Measurements from ENCODE around the gene CEBPE. TPM values are rescaled to one million over a fixed set of nuclear protein-coding genes. Genes with fewer than 3 reads are reported as not detected.

The CEBPE gene
- total RNA-seq, 1 experiment from 2014 or later: not detected

DNA sequence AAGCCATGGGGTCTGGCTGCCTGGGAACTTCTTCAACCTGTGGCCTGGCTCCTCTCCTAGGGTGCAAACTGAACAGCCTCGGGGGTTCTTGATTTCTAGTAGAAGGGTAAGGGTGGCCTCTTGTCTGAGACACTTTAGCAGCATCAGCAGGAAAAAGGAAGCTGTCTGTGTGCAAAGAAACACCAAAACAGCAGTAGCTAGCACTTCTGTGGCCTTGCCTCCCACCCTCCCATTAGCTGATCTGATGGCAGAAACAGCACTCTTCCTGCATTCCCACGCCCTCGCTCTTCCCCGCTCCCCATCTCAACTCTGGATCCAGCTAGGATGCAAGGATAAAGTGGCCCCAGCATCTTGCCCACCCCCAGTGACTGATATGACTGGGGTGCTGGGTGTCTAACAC is 43.7 kb upstream of the CEBPE start:
- CTCF ChIA-PET: no interaction called here
- Mint-ChIP-seq H3K9me3 (ENCODE audit: unreplicated experiment) (no peaks in the 10 kb centered on the region), H3K27ac (ENCODE audit: unreplicated experiment) (no peak overlapping the region), H3K4me1 (ENCODE audit: low read depth, unreplicated experiment) (peaks cover 25% of the 10 kb centered on the region), H3K4me3 (ENCODE audit: unreplicated experiment) (no peak overlapping the region), H3K36me3 (ENCODE audit: insufficient read depth, unreplicated experiment) (peaks cover 16% of the 10 kb centered on the region), H3K27me3 (ENCODE audit: insufficient read depth, unreplicated experiment) (no peaks in the 10 kb centered on the region)
- Histone ChIP-seq H3K9me3 (no peaks in the 10 kb centered on the region), H3K36me3 (ENCODE audit: control insufficient read depth, insufficient read depth, low read length) (no peaks in the 10 kb centered on the region; the same call in 1 of the 2 replicates), H3K4me3 (ENCODE audit: low read depth, low read length) (no peak overlapping the region), H3K4me1 (peaks cover 11% of the 10 kb centered on the region), H3K27me3 (replicated peaks; ENCODE audit: control insufficient read depth, insufficient read depth, low read length) (no peaks in the 10 kb centered on the region)
- TF ChIP-seq, protein P1, sequence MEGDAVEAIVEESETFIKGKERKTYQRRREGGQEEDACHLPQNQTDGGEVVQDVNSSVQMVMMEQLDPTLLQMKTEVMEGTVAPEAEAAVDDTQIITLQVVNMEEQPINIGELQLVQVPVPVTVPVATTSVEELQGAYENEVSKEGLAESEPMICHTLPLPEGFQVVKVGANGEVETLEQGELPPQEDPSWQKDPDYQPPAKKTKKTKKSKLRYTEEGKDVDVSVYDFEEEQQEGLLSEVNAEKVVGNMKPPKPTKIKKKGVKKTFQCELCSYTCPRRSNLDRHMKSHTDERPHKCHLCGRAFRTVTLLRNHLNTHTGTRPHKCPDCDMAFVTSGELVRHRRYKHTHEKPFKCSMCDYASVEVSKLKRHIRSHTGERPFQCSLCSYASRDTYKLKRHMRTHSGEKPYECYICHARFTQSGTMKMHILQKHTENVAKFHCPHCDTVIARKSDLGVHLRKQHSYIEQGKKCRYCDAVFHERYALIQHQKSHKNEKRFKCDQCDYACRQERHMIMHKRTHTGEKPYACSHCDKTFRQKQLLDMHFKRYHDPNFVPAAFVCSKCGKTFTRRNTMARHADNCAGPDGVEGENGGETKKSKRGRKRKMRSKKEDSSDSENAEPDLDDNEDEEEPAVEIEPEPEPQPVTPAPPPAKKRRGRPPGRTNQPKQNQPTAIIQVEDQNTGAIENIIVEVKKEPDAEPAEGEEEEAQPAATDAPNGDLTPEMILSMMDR (IDR thresholded peaks at IDR 0.05; ENCODE audit: insufficient read depth in 1 of 2, low read depth in 1 of 2, low read length in 1 of 2, severe bottlenecking in 1 of 2, unreplicated experiment in 1 of 2): no peak
- no peak for DNase-seq
- no TSS peak for BruUV-seq (replicated peaks)
- intact Hi-C loops (cut with micrococcal nuclease; ENCODE audit: unreplicated experiment): no loop called here
- POLR2A ChIA-PET: interaction anchor here (0.5 kb wide), 1 partner anchor 144 kb away, joined by 11 read pairs; the partner anchor contains the start of gene BCL2L2

DNA sequence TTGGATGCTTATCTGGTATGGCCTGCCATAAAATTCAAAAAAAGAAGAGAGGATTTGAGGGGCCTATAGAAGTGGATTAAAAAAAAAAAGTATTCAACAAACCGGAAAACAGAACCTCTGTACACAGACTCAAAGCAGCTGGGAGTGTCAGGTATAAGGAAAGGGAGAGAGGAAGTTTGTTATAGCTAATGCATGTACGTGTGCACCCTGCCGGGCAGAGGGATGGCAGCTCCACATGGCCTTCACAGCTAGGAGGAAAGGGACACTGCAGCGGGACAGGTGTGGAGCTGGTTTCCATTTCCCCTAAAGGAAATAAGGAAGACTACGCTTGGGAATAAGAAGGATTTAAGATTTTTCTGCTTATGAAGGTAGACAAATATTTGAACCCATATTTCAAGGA is 43.0 kb upstream of the CEBPE start:
- ChIA-PET POLR2A (interaction anchor here (0.6 kb wide), 1 partner anchor 600 kb away, joined by 3 read pairs; no protein-coding TSS in a partner anchor), CTCF (interaction anchor here (0.6 to 0.9 kb wide), 3 partner anchors 12 to 217 kb away, joined by 3 to 4 read pairs (median 4); no protein-coding TSS in a partner anchor)
- Histone ChIP-seq H3K36me3 (ENCODE audit: control insufficient read depth, insufficient read depth, low read length) (no peaks in the 10 kb centered on the region; the same call in 1 of the 2 replicates), H3K4me3 (ENCODE audit: low read depth, low read length) (no peak overlapping the region), H3K9me3 (no peaks in the 10 kb centered on the region), H3K27me3 (replicated peaks; ENCODE audit: control insufficient read depth, insufficient read depth, low read length) (no peaks in the 10 kb centered on the region), H3K4me1 (peaks cover 4% of the 10 kb centered on the region; the same call in 1 of the 2 replicates)
- Mint-ChIP-seq H3K4me3 (ENCODE audit: unreplicated experiment) (no peak overlapping the region), H3K9me3 (ENCODE audit: unreplicated experiment) (no peaks in the 10 kb centered on the region), H3K36me3 (ENCODE audit: insufficient read depth, unreplicated experiment) (peaks cover 16% of the 10 kb centered on the region), H3K27me3 (ENCODE audit: insufficient read depth, unreplicated experiment) (no peaks in the 10 kb centered on the region), H3K4me1 (ENCODE audit: low read depth, unreplicated experiment) (peaks cover 21% of the 10 kb centered on the region), H3K27ac (ENCODE audit: unreplicated experiment) (no peak overlapping the region)
- BruUV-seq (replicated peaks): no TSS peak
- intact Hi-C loops (cut with micrococcal nuclease; ENCODE audit: unreplicated experiment): no loop called here
- TF ChIP-seq, protein P1 (IDR thresholded peaks at IDR 0.05; ENCODE audit: insufficient read depth in 1 of 2, low read depth in 1 of 2, low read length in 1 of 2, severe bottlenecking in 1 of 2, unreplicated experiment in 1 of 2): no peak
- DNase-seq: no peak

DNA sequence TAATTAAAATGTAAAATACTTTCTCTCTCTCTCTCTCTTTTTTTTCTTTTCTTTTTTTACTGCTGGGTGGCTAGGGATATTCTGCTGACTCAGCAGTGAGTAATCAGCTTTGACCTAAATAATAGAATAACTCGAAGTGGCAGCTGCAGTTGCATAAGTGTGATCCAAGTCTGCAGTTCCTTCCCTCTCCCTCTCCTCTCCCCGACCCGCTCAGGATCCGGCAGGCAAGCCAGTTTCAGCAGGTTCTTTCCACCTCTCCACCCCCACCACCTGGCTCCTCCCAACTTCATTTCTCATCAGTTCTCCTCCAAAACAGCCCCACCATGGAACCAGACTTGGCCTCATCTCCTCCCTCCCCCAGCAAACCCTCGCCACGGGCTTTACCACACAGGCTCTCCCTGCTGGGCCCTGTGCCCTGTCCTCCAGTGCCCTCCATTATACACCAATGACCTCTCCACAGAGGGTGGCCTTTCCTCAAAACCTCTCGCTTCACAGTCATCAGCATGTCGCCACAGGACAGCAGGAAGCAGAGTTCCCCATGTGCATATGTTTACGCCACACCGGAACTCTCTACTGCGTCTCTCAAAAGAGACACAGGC is 42.0 kb upstream of the CEBPE start:
- peaks cover 4% of the 10 kb centered on the region; the same call in 1 of the 2 replicates for H3K4me1 ChIP-seq
- H3K36me3 ChIP-seq (ENCODE audit: control insufficient read depth, insufficient read depth, low read length): no peaks in the 10 kb centered on the region; the same call in 1 of the 2 replicates
- Mint-ChIP-seq H3K27ac (ENCODE audit: unreplicated experiment) (no peak overlapping the region), H3K4me1 (ENCODE audit: low read depth, unreplicated experiment) (peaks cover 21% of the 10 kb centered on the region), H3K4me3 (ENCODE audit: unreplicated experiment) (no peak overlapping the region), H3K9me3 (ENCODE audit: unreplicated experiment) (no peaks in the 10 kb centered on the region), H3K36me3 (ENCODE audit: insufficient read depth, unreplicated experiment) (peaks cover 16% of the 10 kb centered on the region), H3K27me3 (ENCODE audit: insufficient read depth, unreplicated experiment) (no peaks in the 10 kb centered on the region)
- H3K9me3 ChIP-seq: no peaks in the 10 kb centered on the region
- no peaks in the 10 kb centered on the region for H3K27me3 ChIP-seq (replicated peaks; ENCODE audit: control insufficient read depth, insufficient read depth, low read length)
- POLR2A ChIA-PET: interaction anchor here (0.6 kb wide), 1 partner anchor 599 kb away, joined by 3 read pairs; no protein-coding TSS in a partner anchor
- no peak for DNase-seq
- H3K4me3 ChIP-seq (ENCODE audit: low read depth, low read length): no peak overlapping the region
- intact Hi-C loops (cut with micrococcal nuclease; ENCODE audit: unreplicated experiment): no loop called here
- TF ChIP-seq, protein P1 (IDR thresholded peaks at IDR 0.05; ENCODE audit: insufficient read depth in 1 of 2, low read depth in 1 of 2, low read length in 1 of 2, severe bottlenecking in 1 of 2, unreplicated experiment in 1 of 2): no peak
- CTCF ChIA-PET: interaction anchor here (0.8 kb wide), 1 partner anchor 13 kb away, joined by 4 read pairs; no protein-coding TSS in a partner anchor
- BruUV-seq (replicated peaks): no TSS peak
